Smooth muscle cell (in vitro differentiated cells): Measurements from ENCODE around the gene WFDC13. TPM values are rescaled to one million over a fixed set of nuclear protein-coding genes. Genes with fewer than 3 reads are reported as not detected.

Experiments
- DNase-seq: peaks from one replicate; lab custom pipeline; 2025; ENCODE audit not compliant: unreplicated experiment; lab: John Stamatoyannopoulos, UW
- H2AFZ ChIP-seq: fragments of 200-600 bp; sonication (generic); 2 replicates; pipeline ENCODE4 v1.6.0; 2016; ENCODE audit warnings: antibody characterized with exemption, low read depth, mild to moderate bottlenecking
- H3F3A ChIP-seq: fragments of 200-600 bp; sonication (generic); 2 replicates; pipeline ENCODE4 v1.6.0; 2017; ENCODE audit warnings: antibody characterized with exemption, low read depth
- H3K27ac ChIP-seq: fragments of 200-600 bp; sonication (generic); 2 replicates; pipeline ENCODE4 v1.5.1; 2016; ENCODE audit warnings: low read depth, mild to moderate bottlenecking
- H3K27me3 ChIP-seq: fragments of 200-600 bp; sonication (generic); 2 replicates; pipeline ENCODE4 v1.6.1; 2016; ENCODE audit warnings: low read depth, mild to moderate bottlenecking
- H3K36me3 ChIP-seq: fragments of 200-600 bp; sonication (generic); 2 replicates; pipeline ENCODE4 v1.5.1; 2016; ENCODE audit warnings: low read depth
- H3K4me1 ChIP-seq: fragments of 200-600 bp; sonication (generic); 2 replicates; pipeline ENCODE4 v1.5.1; 2016; ENCODE audit warnings: low read depth
- H3K4me2 ChIP-seq: fragments of 200-600 bp; sonication (generic); 2 replicates; pipeline ENCODE4 v1.6.0; 2016; ENCODE audit warnings: mild to moderate bottlenecking
- H3K4me3 ChIP-seq: fragments of 200-600 bp; sonication (generic); 2 replicates; pipeline ENCODE4 v1.5.1; 2016; ENCODE audit warnings: mild to moderate bottlenecking
- H3K79me2 ChIP-seq: fragments of 200-600 bp; sonication (generic); 2 replicates; pipeline ENCODE4 v1.6.0; 2016; ENCODE audit warnings: low read depth, mild to moderate bottlenecking
- H3K9ac ChIP-seq: fragments of 200-600 bp; sonication (generic); 2 replicates; pipeline ENCODE4 v1.6.0; 2016; ENCODE audit warnings: low read depth
- H3K9me3 ChIP-seq: fragments of 200-600 bp; sonication (generic); replicated peaks from 2 replicates; pipeline ENCODE4 v1.5.1; 2016; ENCODE audit warnings: low read depth
- H4K20me1 ChIP-seq: fragments of 200-600 bp; sonication (generic); 2 replicates; pipeline ENCODE4 v1.6.0; 2016; ENCODE audit warnings: low read depth
- WGBS: methylation state at CpG from one replicate; pipeline ENCODE4 v1.1.7; 2016; ENCODE audit warnings: low lambda C conversion rate; 5-methylcytosine and 5-hydroxymethylcytosine counted together
- polyA plus RNA-seq: library from polyadenylated mRNA; unstranded; fragments of >200 nt; fragmentation: Nextera tagmentation; extraction: Ambion mirVana; gene quantifications from 2 replicates; pipeline ENCODE4 v1.2.1, GENCODE V29; 2016
- total RNA-seq: library from RNA; depleted of rRNA; stranded (reverse); fragments of >200 nt; gene quantifications from 2 replicates; pipeline ENCODE4 v1.2.3, GENCODE V29; 2014
- TF ChIP-seq, protein P1 (sequence below): fragments of 200-600 bp; sonication (generic); IDR thresholded peaks from 2 replicates; pipeline ENCODE4 v1.5.1; 2017; ENCODE audit warnings: borderline replicate concordance, mild to moderate bottlenecking, antibody characterized with exemption; ENCODE audit not compliant: insufficient read depth, poor library complexity, severe bottlenecking

WFDC13 gene
- total and polyA plus RNA-seq, 2 experiments from 2014 or later: not detected

DNA sequence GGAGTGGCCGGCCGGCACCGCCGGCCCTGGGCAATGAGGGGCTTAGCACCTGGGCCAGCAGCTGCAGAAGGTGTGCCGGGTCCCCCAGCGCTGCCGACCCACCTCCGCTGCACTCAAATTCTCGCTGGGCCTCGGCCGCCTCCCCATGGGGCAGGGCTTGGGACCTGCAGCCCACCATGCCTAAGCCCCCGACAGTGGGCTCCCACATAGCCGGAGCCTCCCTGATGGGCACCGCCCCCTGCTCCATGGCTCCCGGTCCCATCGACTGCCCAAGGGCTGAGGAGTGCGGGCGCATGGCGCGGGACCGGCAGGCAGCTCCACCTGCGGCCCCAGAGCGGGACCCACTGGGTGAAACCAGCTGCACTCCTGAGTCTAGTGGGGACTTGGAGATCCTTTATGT is 34.1 kb downstream of the WFDC13 start:
- no peak overlapping the region for H3K9ac ChIP-seq
- no peaks in the 10 kb centered on the region for H3K27me3 ChIP-seq
- H3F3A ChIP-seq: no peaks in the 10 kb centered on the region
- H3K36me3 ChIP-seq: no peaks in the 10 kb centered on the region
- H3K4me3 ChIP-seq: no peak overlapping the region
- TF ChIP-seq, protein P1, sequence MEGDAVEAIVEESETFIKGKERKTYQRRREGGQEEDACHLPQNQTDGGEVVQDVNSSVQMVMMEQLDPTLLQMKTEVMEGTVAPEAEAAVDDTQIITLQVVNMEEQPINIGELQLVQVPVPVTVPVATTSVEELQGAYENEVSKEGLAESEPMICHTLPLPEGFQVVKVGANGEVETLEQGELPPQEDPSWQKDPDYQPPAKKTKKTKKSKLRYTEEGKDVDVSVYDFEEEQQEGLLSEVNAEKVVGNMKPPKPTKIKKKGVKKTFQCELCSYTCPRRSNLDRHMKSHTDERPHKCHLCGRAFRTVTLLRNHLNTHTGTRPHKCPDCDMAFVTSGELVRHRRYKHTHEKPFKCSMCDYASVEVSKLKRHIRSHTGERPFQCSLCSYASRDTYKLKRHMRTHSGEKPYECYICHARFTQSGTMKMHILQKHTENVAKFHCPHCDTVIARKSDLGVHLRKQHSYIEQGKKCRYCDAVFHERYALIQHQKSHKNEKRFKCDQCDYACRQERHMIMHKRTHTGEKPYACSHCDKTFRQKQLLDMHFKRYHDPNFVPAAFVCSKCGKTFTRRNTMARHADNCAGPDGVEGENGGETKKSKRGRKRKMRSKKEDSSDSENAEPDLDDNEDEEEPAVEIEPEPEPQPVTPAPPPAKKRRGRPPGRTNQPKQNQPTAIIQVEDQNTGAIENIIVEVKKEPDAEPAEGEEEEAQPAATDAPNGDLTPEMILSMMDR: no peak
- H4K20me1 ChIP-seq: no peaks in the 10 kb centered on the region
- H3K4me1 ChIP-seq: no peaks in the 10 kb centered on the region
- WGBS: 99% methylated on average over 23 of the region's 23 CpGs
- H3K9me3 ChIP-seq: peaks cover 7% of the 10 kb centered on the region
- no peak overlapping the region for H2AFZ ChIP-seq
- no peak overlapping the region for H3K4me2 ChIP-seq
- no peak overlapping the region for H3K27ac ChIP-seq
- no peak for DNase-seq
- no peaks in the 10 kb centered on the region for H3K79me2 ChIP-seq

DNA sequence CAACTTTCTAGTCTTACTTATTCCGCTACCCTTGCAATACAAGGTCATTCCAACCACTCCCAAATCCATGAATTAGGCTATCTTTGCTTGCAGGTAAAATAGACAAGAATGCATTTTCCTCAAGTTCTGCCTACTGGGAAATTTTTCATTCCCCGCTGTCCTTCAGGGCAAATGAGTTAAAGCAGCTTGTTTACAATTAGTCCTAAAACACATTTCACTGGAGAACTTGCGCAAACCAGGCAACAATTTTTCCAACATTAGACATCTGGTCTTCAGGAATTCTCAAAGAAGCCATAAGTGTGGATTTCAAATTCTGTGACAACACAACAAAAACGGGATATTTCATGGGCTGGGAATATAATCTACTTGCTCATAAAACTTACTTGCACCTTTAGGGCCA is 40.8 kb downstream of the WFDC13 start:
- Histone ChIP-seq H3K9ac (no peak overlapping the region), H3K79me2 (no peaks in the 10 kb centered on the region), H3K4me3 (no peak overlapping the region), H3K27ac (no peak overlapping the region), H4K20me1 (no peaks in the 10 kb centered on the region), H3K9me3 (no peaks in the 10 kb centered on the region), H3F3A (no peaks in the 10 kb centered on the region), H2AFZ (no peak overlapping the region), H3K36me3 (no peaks in the 10 kb centered on the region), H3K4me2 (no peak overlapping the region), H3K4me1 (no peaks in the 10 kb centered on the region), H3K27me3 (no peaks in the 10 kb centered on the region)
- DNase-seq: no peak
- 86% methylated on average over 4 of the region's 4 CpGs for whole genome bisulfite sequencing
- TF ChIP-seq, protein P1: no peak

DNA sequence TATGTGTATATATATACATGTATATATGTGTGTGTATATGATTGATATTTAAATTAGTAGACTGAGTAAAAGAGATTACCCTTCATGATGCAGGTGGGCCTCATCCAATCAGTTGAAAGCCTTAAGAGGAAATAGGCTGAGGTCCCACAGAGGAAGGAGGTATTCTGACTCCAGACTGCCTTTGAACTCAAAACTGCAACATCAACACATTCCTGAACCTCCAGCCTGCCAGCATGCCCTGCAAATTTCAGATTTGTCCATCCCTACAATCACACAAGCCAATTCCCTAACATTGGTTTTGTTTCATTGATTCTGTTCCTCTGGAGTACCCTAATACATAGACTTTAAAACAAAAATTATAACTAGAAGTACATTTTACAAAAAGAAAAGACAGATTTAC is 43.2 kb downstream of the WFDC13 start:
- TF ChIP-seq, protein P1: no peak
- Histone ChIP-seq H3K27ac (no peak overlapping the region), H3K36me3 (no peaks in the 10 kb centered on the region)

DNA sequence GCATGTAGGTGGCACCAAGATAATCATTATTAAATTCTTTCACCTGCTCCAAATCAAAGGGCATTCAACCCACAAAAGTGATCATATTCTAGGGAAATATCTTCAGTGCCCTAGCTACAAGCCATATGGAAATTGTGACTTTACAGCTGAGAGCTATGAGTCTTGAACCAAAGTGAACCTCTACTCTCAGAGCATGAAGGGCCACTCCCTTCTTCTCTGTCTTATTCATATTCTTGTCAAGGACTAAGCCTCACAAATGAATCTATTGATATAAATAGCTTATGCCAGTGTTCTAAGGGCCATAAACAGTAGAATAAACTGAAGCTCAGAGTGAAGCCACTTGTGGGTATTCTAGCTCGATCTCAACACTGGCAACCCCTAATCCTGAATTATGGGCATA is 49.9 kb downstream of the WFDC13 start:
- no peaks in the 10 kb centered on the region for H3K27me3 ChIP-seq
- H3K4me2 ChIP-seq: peak overlapping the region; percentile 15
- H3K27ac ChIP-seq: no peak overlapping the region
- no peaks in the 10 kb centered on the region for H3K4me1 ChIP-seq
- H3K79me2 ChIP-seq: no peaks in the 10 kb centered on the region
- no peak overlapping the region for H3K9ac ChIP-seq
- no peak overlapping the region for H3K4me3 ChIP-seq
- 89% methylated on average over 1 of the region's 1 CpG for WGBS
- no peaks in the 10 kb centered on the region for H3F3A ChIP-seq
- no peaks in the 10 kb centered on the region for H3K36me3 ChIP-seq
- DNase-seq: no peak
- TF ChIP-seq, protein P1: no peak
- H2AFZ ChIP-seq: no peak overlapping the region
- H3K9me3 ChIP-seq: no peaks in the 10 kb centered on the region
- H4K20me1 ChIP-seq: peaks cover 4% of the 10 kb centered on the region

More for the DNA sequence above, 43.2 kb downstream of the WFDC13 start:
- Histone ChIP-seq H3F3A (no peaks in the 10 kb centered on the region), H3K4me2 (no peak overlapping the region), H3K4me3 (no peak overlapping the region), H2AFZ (no peak overlapping the region), H3K9me3 (no peaks in the 10 kb centered on the region), H3K79me2 (no peaks in the 10 kb centered on the region), H3K27me3 (no peaks in the 10 kb centered on the region), H3K4me1 (no peaks in the 10 kb centered on the region), H4K20me1 (no peaks in the 10 kb centered on the region), H3K9ac (no peak overlapping the region)
- DNase-seq: no peak
